OCI-LY3 (cell line): ENCODE data around the gene PARD3.

ENCODE experiments used
- CTCF ChIP-seq: fragments of 200-600, 300-600 bp; sonication (generic); IDR thresholded peaks from 2 replicates; pipeline ENCODE4 v1.5.1; 2014; ENCODE audit warnings: antibody characterized with exemption, low read length, low read depth
- EZH2phosphoT487 ChIP-seq: fragments of 200-600 bp; shearing (Covaris generic); IDR thresholded peaks from 2 replicates; pipeline ENCODE4 v1.6.1; 2018; ENCODE audit warnings: antibody characterized with exemption, mixed run types, low read depth

- TF ChIP-seq CTCF (no peak), EZH2phosphoT487 (no peak)
Observed at GRCh38 chr10:34088208-34088794, 726.8 kb downstream of the PARD3 start.
